GM12872 (cell line): ENCODE measurements around the gene TDRD10.

Experiments
- CTCF ChIP-seq: IDR thresholded peaks from 3 replicates; pipeline ENCODE4 v1.5.1; 2011; ENCODE audit warnings: low read depth, mild to moderate bottlenecking, low read length, moderate library complexity; ENCODE audit not compliant: insufficient read depth

TDRD10 gene

GRCh38 chr1:154524881-154525280 lies 22.9 kb downstream of the TDRD10 start:
- no peak for TF ChIP-seq CTCF

- TF ChIP-seq CTCF: no peak
Observed at GRCh38 chr1:154527192-154527591, 25.2 kb downstream of the TDRD10 start.

- TF ChIP-seq CTCF: no peak
Observed at GRCh38 chr1:154529308-154529707, 27.3 kb downstream of the TDRD10 start.

- peak; percentile 38; the same call in 2 of the 3 replicates for TF ChIP-seq CTCF
Observed at GRCh38 chr1:154533952-154534844, 32.2 kb downstream of the TDRD10 start.

GRCh38 chr1:154536570-154536969 lies 34.6 kb downstream of the TDRD10 start:
- TF ChIP-seq CTCF: no peak

- no peak for TF ChIP-seq CTCF
Observed at GRCh38 chr1:154539486-154540483, 37.8 kb downstream of the TDRD10 start.

- TF ChIP-seq CTCF: no peak
Observed at GRCh38 chr1:154541231-154541630, 39.2 kb downstream of the TDRD10 start.
